Activated CD4-positive, alpha-beta T cell treated with anti-CD3 and anti-CD28 coated beads, Interleukin-2, amount 50 U/mL, for 4 hours (primary cell): Measurements from ENCODE around the gene CNOT3.
"Not testable (repeated sequence)": the region's sequence is repeated elsewhere in the genome, so short reads cannot be mapped to it uniquely, and the experiment has no call there.

Experiments
- DNase-seq, 2 experiments: peaks; one replicate each; pipeline ENCODE4 v3.0.0-alpha.2; 2020

Gene CNOT3

GRCh38 chr19:54137699-54138488 is at the start of gene CNOT3:
CNOT3 (plus strand) TSS chr19:54137762; CDS start chr19:54142979, 5,217 bp downstream.
- DNase-seq: no peak

DNA sequence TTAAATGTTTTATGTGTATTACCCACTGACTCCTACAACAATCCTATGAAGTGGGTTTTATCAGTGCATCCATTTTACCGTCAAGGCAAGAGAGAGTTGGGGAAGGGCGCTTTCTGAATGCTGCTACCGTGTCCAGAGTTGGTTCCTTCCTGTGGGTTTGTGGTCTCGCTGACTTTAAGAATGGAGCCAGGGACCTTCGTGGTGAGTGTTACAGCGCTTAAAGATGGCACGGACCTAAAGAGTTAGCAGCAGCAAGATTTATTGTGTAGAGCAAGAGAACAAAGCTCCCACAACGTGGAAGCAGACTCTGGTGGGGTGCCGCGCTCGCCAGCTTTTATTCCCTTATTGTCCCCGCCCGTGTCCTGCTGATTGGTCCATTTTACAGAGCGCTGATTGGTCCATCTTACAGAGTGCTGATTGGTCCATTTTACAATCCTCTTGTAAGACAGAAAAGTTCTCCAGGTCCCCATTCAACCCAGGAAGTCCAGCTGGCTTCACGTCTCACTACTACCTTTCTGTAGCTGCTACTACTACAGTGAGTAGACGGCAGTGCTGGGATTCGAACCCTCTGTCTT is 43.0 kb upstream of the CNOT3 start:
- DNase-seq: no peak

GRCh38 chr19:54095136-54095858 is 42.3 kb upstream of the CNOT3 start:
- no peak for DNase-seq

- DNase-seq: peak; percentile 32 to 45
Observed at GRCh38 chr19:54095859-54096616, 41.5 kb upstream of the CNOT3 start.

- DNase-seq: no peak
Observed at GRCh38 chr19:54096617-54097106, 40.9 kb upstream of the CNOT3 start.

- no peak for DNase-seq
Observed at GRCh38 chr19:54099190-54099902, 38.2 kb upstream of the CNOT3 start.

DNA sequence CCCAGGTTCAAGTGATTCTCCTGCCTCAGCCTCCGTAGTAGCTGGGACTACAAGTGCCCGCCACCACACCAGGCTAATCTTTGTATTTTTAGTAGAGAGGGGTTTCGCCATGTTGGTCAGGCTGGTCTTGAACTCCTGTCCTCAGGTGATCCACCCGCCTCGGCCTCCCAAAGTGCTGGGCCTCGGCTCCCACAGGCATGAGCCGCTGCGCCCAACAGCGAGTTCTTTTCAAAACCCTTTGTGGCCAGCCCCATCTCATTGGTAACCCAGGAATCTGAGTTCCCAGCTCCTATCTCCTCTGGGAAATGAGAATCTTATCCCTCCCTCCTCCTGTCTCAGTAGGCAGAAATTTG is 37.7 kb upstream of the CNOT3 start:
- not testable (repeated sequence) for DNase-seq

DNA sequence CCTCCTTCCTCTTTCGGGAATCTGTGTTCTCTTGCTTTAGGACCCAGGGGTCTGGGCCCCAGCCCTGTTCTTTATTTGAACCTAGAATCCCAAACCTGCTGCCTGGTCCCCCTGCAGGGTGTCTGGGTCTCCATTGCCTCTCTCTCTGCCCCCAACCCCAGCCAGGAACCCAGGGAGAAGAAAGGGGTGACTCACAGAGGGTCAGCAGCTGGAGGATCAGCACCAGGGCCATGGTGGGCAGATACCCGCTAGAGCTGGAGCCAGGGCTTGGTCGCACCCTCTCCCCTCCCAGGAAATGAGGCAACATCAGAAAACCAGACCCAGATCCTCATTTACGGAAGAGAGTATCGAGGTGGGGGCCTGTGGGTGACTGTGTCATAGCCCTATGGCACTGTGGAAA is 37.0 kb upstream of the CNOT3 start, which contains the start of gene OSCAR:
Gene OSCAR, minus strand, starts transcription at position 243 of the 400 bp plus-strand sequence. Its CDS starts 11 bp downstream, at position 232.
- DNase-seq: no peak

DNA sequence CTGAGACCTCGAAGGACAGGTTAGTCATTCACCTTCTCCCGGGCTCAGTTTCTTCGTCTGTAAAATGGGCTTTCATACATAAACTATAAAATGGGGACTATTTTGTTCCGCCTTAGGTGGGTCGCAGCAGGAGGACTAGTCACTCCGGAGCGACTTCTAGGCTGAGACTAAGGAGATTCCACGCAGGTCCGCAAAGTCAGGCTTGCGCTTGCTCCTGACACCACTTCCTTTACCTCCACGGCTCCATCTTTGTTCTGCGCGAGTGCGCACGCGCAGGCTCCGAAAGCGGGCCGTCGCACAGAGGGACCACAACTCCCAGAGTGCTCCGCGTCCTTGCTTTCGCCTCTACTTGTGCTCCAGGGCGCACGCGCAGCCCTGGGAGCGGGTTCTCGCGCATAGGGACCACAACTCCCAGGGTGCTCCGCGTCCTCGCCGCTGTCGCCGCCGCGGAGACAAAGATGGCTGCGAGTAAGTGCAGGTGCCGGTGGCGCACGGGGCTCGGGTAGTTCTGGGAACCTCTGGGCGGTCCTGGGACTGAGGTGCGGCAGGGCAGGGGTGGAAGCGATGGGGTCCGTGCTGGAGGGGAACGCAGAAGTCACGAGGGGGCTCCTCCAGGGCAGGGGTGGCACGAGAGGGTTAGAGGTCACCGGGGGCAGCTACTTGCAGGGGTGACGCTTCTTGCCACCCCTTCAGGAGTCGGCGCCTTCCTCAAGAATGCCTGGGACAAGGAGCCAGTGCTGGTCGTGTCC is 35.0 kb upstream of the CNOT3 start, which contains the start of gene NDUFA3:
Gene NDUFA3, plus strand, starts transcription at position 435 of the 749 bp plus-strand sequence. Its CDS starts 24 bp downstream, at position 459.
- peak; percentile 94 to 96 for DNase-seq

DNA sequence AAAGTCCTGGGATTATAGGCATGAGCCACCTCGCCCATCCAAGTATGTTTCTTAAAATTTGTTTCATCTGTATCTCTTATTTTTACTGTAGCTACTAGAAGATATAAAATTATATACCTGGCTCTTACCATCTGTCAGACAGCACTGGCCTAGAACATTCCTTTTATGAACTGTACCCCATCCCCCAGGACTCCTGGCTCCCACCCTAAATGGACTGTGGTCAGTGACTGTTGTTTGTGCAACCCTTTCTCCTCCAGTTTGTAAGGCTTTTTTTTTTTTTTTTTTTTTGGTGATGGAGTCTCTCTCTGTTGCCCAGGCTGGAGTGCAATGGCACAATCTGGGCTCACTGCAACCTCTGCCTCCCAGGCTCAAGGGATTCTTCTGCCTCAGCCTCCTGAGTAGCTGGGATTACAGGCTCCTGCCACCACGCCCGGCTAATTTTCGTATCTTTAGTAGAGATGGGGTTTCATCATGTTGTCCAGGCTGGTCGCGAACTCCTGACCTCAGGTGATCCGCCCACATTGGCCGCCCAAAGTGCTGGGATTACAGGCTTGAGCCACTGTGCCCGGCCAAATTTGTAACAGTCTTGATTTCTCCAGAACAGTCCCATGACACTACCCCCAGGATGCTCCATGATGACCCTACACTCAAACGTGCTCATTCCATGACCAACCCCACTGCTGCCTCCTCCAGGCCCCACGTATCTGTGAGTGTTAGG is 32.4 kb upstream of the CNOT3 start:
- no peak for DNase-seq

GRCh38 chr19:54105796-54106195 is 31.8 kb upstream of the CNOT3 start:
- DNase-seq: no peak

DNA sequence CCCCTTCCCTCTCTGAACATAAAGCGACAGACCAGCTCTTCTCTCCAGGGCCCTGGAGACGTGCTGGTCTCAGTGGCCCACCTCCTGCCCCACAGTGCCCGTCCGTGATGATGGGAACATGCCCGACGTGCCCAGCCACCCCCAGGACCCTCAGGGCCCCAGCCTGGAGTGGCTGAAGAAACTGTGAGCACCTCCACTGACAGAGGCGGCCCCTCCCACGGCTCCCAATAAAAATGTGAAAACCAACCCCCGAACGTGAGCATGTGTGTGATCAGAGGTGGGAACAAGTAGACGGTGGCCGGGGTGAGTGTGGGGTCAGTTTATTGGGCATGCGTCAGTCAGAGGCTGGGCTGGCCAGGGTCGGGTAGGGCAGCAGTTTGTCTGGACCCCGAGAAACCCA is 30.8 kb upstream of the CNOT3 start:
- DNase-seq: no peak

- DNase-seq: no peak
Observed at GRCh38 chr19:54107876-54108490, 29.6 kb upstream of the CNOT3 start.

- DNase-seq: no peak
Observed at GRCh38 chr19:54108496-54108895, 29.1 kb upstream of the CNOT3 start.

DNA sequence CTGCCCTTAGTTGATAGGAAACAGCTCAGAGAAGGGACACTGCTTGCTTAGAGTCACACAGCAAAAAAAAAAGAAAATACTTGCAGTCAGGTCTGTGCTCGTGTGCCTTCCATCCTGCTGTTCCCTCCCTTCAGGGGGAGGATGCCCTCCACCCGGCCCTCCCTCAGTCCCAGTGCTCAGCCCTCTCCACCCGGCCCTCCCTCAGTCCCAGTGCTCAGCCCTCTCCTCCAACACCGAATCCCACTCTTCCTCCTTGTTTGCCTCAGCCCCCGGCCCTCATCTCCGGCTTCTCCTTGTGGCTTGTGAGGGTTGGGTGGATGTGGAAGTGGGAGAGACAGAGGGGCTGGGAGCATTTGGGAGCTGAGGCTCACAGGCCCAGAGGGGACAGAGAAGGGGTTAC is 27.9 kb upstream of the CNOT3 start:
- DNase-seq: no peak

DNA sequence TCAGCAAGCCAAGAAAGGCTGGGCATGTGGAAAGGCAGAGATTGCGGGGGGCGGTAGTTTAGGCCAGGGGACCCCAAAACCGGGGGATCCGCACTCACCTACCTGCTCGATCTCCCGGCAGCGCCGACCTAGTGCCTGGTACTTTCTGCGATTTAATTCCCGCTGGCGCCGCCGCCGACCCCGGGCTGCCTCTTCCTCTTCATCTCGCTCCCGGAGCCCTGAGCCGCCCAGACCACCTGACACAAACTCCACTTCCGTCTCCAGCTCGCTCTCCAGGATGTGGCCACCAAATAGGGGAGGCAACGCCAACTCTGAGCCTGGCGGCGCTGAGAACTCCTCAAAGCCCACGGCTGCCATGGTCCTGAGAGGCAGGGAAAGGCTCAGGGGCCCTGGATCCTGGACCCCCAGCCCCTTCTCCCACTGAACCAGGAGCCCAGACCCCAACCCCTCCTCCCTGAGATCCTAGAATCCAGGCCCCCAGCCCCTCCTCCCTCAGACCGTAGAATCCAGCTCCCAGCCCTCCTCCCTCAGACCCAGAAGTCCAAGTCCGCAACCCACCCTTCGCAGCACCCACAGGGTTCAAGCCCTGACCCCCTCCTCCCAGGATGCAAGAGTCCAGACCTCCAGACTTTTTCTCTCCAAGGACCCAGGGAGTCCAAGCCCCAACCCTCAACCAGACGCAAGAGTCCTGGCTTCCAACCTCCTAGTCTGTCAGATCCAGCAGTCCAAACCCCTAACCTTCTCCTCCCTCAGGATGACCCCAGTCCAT is 23.0 kb upstream of the CNOT3 start:
- peak in 1 of 2 experiments; percentile 17 for DNase-seq

DNA sequence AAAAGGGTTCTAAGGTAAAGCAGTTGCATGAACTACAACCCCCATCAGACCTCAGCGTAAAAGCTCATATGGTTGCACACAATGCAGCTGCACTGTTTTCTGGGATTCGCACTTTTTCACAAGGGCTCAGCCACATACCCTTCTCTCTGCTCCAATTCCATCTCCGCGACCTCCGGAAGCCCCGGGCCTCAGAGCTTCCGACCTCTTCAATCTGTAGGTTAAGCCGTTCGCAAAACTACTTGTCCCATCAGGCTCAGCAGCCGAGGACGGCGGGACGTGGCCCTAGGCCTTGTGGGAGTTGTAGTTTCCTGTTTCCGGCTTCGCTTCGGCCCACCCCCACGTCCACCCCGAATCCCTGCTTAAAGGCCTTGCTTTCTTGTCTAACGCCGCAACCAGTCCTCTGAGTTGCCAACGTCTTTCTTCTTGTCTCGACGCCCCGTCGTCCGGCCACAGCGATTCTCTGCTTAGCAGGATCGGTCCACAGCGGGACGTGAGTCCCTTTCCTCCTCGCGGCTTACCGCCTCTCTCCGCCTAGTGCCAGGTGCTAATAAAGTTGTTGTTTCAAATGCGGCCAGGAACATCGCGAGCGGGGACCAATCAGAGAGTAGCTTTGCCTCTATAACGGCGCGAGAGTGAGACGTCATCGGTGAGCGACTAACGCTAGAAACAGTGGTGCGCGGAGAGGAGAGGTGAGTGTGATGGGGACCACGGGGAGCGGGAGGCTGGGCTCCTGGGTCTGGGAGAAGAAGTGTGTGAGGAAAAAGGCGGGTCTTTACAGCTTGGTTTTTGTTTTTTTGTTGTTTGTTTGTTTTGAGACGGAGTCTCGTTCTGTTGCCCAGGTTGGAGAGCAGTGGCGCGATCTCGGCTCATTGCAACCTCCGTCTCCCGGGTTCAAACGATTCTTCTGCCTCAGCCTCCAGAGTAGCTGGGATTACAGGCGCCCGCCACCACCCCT is 22.2 kb upstream of the CNOT3 start, which contains the start of the genes PRPF31 and TFPT:
Gene PRPF31, plus strand, starts transcription at position 646 of the 955 bp plus-strand sequence. CDS start 2,525 bp downstream, outside the sequence.
Gene TFPT, minus strand, starts transcription at position 549 of the 955 bp plus-strand sequence. Its CDS starts 388 bp downstream, at position 161.
- DNase-seq: peak; percentile 96 to 97

DNA sequence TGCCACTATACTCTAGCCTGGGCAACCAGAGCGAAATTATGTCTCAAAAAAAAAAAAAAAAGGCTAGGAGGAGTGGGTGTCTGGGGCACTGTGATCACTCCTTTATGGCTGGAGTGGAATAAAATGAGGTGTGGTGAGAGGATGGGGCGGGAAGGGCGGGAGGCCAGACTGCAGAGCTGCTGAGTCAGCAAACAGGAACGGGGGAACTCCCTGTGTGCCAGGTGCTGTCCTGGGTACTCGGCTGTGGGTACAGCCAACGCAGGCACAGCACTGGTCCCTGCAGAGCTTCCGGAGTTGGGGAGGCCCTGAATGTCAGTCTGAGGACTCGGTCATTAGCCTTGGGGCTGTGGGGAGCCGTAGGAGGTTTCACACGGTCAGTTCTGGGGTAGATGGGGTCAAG is 16.3 kb upstream of the CNOT3 start:
- DNase-seq: no peak
